RCC 7860 (cell line): Measurements from ENCODE around the gene RET.

ENCODE experiments used
- DNase-seq: peaks from one replicate; pipeline ENCODE4 v3.0.0-alpha.2; 2015; ENCODE audit warnings: low spot score
- FAIRE-seq: peaks from 2 replicates; lab custom pipeline; 2012; peaks lifted over from hg19 to GRCh38; lab: Jason Lieb, UNC

RET gene

GRCh38 chr10:43160046-43160920 lies 83.4 kb downstream of the RET start:
- peak; percentile 24 for FAIRE-seq
- DNase-seq, result peak; percentile 20

GRCh38 chr10:43160921-43161255 lies 84.0 kb downstream of the RET start:
- DNase-seq, result peak; percentile 11
- FAIRE-seq, result no peak

GRCh38 chr10:43162604-43163003 lies 85.7 kb downstream of the RET start:
- no peak for DNase-seq
- FAIRE-seq, result no peak

GRCh38 chr10:43166207-43166879 lies 89.5 kb downstream of the RET start:
- no peak for FAIRE-seq
- no peak for DNase-seq

GRCh38 chr10:43166880-43167497 lies 90.1 kb downstream of the RET start:
- no peak for FAIRE-seq

GRCh38 chr10:43167498-43167889 lies 90.6 kb downstream of the RET start:
- FAIRE-seq (peak; percentile 4), DNase-seq (no peak)

More at GRCh38 chr10:43166880-43167497, 90.1 kb downstream of the RET start:
- DNase-seq, result no peak

GRCh38 chr10:43170491-43170890 lies 93.6 kb downstream of the RET start:
- FAIRE-seq (no peak), DNase-seq (no peak)

GRCh38 chr10:43172645-43173044 lies 95.8 kb downstream of the RET start:
- FAIRE-seq (no peak), DNase-seq (no peak)

GRCh38 chr10:43173120-43173519 lies 96.3 kb downstream of the RET start:
- no peak for FAIRE-seq
- DNase-seq, result no peak

- FAIRE-seq (no peak), DNase-seq (no peak)
Measured at GRCh38 chr10:43174969-43175368, 98.1 kb downstream of the RET start.

- DNase-seq (peak; percentile 44), FAIRE-seq (no peak)
Measured at GRCh38 chr10:43176271-43176670, 99.4 kb downstream of the RET start.

- DNase-seq (no peak), FAIRE-seq (no peak)
Measured at GRCh38 chr10:43177595-43177994, 100.7 kb downstream of the RET start.
